ENCODE measurements around the gene SLC47A2.

DNA sequence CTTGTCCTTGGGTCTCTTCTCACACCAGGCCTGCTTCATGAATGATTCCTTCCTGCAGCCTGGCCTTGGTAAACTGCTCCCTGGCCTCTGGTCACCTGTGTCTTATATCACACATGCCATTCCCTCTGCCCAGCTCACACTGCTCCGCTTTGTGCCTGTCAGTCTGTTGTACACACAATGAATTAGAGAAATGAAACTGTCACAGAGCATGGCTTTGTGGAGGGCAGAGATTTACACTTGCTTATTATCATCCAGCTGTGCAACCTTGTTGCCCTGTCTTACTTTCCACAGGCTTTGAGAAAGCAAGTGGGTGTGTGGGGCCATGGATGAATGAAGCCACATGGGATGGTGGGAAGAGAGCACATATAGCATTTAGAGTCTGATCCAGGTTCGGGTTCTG, 45.5 kb downstream of the SLC47A2 start:
- TF ChIP-seq, protein P1, sequence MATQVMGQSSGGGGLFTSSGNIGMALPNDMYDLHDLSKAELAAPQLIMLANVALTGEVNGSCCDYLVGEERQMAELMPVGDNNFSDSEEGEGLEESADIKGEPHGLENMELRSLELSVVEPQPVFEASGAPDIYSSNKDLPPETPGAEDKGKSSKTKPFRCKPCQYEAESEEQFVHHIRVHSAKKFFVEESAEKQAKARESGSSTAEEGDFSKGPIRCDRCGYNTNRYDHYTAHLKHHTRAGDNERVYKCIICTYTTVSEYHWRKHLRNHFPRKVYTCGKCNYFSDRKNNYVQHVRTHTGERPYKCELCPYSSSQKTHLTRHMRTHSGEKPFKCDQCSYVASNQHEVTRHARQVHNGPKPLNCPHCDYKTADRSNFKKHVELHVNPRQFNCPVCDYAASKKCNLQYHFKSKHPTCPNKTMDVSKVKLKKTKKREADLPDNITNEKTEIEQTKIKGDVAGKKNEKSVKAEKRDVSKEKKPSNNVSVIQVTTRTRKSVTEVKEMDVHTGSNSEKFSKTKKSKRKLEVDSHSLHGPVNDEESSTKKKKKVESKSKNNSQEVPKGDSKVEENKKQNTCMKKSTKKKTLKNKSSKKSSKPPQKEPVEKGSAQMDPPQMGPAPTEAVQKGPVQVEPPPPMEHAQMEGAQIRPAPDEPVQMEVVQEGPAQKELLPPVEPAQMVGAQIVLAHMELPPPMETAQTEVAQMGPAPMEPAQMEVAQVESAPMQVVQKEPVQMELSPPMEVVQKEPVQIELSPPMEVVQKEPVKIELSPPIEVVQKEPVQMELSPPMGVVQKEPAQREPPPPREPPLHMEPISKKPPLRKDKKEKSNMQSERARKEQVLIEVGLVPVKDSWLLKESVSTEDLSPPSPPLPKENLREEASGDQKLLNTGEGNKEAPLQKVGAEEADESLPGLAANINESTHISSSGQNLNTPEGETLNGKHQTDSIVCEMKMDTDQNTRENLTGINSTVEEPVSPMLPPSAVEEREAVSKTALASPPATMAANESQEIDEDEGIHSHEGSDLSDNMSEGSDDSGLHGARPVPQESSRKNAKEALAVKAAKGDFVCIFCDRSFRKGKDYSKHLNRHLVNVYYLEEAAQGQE (IDR thresholded peaks at IDR 0.05; ENCODE audit: insufficient replicate concordance, low read depth), result no peak
- TF ChIP-seq, protein P2, sequence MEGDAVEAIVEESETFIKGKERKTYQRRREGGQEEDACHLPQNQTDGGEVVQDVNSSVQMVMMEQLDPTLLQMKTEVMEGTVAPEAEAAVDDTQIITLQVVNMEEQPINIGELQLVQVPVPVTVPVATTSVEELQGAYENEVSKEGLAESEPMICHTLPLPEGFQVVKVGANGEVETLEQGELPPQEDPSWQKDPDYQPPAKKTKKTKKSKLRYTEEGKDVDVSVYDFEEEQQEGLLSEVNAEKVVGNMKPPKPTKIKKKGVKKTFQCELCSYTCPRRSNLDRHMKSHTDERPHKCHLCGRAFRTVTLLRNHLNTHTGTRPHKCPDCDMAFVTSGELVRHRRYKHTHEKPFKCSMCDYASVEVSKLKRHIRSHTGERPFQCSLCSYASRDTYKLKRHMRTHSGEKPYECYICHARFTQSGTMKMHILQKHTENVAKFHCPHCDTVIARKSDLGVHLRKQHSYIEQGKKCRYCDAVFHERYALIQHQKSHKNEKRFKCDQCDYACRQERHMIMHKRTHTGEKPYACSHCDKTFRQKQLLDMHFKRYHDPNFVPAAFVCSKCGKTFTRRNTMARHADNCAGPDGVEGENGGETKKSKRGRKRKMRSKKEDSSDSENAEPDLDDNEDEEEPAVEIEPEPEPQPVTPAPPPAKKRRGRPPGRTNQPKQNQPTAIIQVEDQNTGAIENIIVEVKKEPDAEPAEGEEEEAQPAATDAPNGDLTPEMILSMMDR (IDR thresholded peaks at IDR 0.05; ENCODE audit: insufficient read depth, low read length), result no peak
- no peak for TF ChIP-seq SPI1 (IDR thresholded peaks at IDR 0.05; ENCODE audit: borderline replicate concordance, low read depth)
- no peak for TF ChIP-seq POLR2AphosphoS5 (IDR thresholded peaks at IDR 0.05; ENCODE audit: low read depth)
- no peak for TF ChIP-seq GABPA (IDR thresholded peaks at IDR 0.05; ENCODE audit: low read depth)
